ENCODE measurements around the gene WDR70. TPM values are rescaled to one million over a fixed set of nuclear protein-coding genes. Genes with fewer than 3 reads are reported as not detected.

WDR70 gene
- total RNA-seq, 1 experiment from 2014 or later = 35.0 TPM

- TF ChIP-seq ATF6 (CRISPR knock-in tag; IDR thresholded peaks at IDR 0.05) (no peak), FOXJ3 (CRISPR knock-in tag; IDR thresholded peaks at IDR 0.05; ENCODE audit: borderline replicate concordance) (no peak), HMGXB4 (CRISPR knock-in tag; IDR thresholded peaks at IDR 0.05) (no peak), RORB (CRISPR knock-in tag; IDR thresholded peaks at IDR 0.05) (no peak), ZNF317 (CRISPR knock-in tag; IDR thresholded peaks at IDR 0.05; ENCODE audit: borderline replicate concordance, low read depth) (no peak), ZNF671 (CRISPR knock-in tag; IDR thresholded peaks at IDR 0.05) (no peak)
Observed at GRCh38 chr5:37801521-37801920, 422.4 kb downstream of the WDR70 start (continued).

Other genes with a start within 250 kb of the WDR70 start
- 4.8 to 6.5 TPM (median 5.7 TPM) in 3 replicates for gene CPLANE1, start 129.9 kb upstream of the WDR70 start, total RNA-seq (2021)
- gene NUP155, start 8.2 kb upstream of the WDR70 start, total RNA-seq (2021) = 74.2 to 92.1 TPM (median 76.1 TPM) in 3 replicates

Measured in WTC11 (cell line).